HCT116 (cell line): Measurements from ENCODE around the gene ADGRV1. TPM values are rescaled to one million over a fixed set of nuclear protein-coding genes. Genes with fewer than 3 reads are reported as not detected.

Experiments
- ATAC-seq: fragments of 200-7000 bp; cut with Tn5 transposase; 2 replicates; pipeline ENCODE4 v1.9.1; 2020; ENCODE audit warnings: mild to moderate bottlenecking, moderate library complexity
- BruUV-seq: library from RNA; stranded (reverse); fragments of 400-500 nt; replicated peaks from 2 replicates; lab custom pipeline; 2021; lab: Mats Ljungman, UMichigan
- CTCF ChIA-PET: fragments of 300-600 bp; sonication (Branson Sonifier 250); formaldehyde crosslinking; loops from one replicate; lab custom pipeline; 2021; ENCODE audit warnings: antibody characterized with exemption; lab: Charles Lee
- POLR2A ChIA-PET: fragments of 300-600, 350-600 bp; sonication (Branson Sonifier 250); formaldehyde crosslinking; loops from one replicate; lab custom pipeline; 2021; ENCODE audit warnings: antibody characterized with exemption; lab: Charles Lee
- RAD21 ChIA-PET, 2 experiments: fragments of 300-600 bp; sonication (Branson Sonifier 250); formaldehyde crosslinking; loops; one replicate each; lab custom pipeline; 2023; ENCODE audit warnings: low total read pairs in 2 of 2; ENCODE audit not compliant: uncharacterized antibody in 2 of 2, unreplicated experiment in 2 of 2, low non-redundant PET in 1 of 2; lab: Charles Lee
- DNase-seq: peaks from one replicate; pipeline ENCODE4 v3.0.0-alpha.2; 2010; ENCODE audit warnings: low read depth, low spot score
- H2AFZ ChIP-seq: fragments of 200-600 bp; shearing (Covaris generic), sonication (generic); 2 replicates; pipeline ENCODE4 v1.6.1; 2017; ENCODE audit warnings: low read depth, mixed run types, mixed read lengths, antibody characterized with exemption, low read length; ENCODE audit not compliant: poor library complexity, severe bottlenecking
- H3K27ac ChIP-seq: 2 replicates; pipeline ENCODE4 v1.5.1; 2012; ENCODE audit warnings: low read depth, low read length
- H3K27me3 ChIP-seq: fragments of 200-600 bp; sonication (generic); 2 replicates; pipeline ENCODE4 v1.6.1; 2016; ENCODE audit warnings: mixed run types, low read length, mixed read lengths; ENCODE audit not compliant: insufficient read depth
- H3K36me3 ChIP-seq, 2 experiments: fragments of 200-500 bp in 1 of 2; fragments of 200-600 bp in 1 of 2; sonication (Bioruptor generic) in 1 of 2; sonication (generic) in 1 of 2; 2 replicates each; pipeline versions ENCODE4 v1.5.1 to v1.6.1; 2014 to 2016; ENCODE audit warnings: low read length in 2 of 2, inconsistent platforms in 1 of 2, mixed read lengths in 1 of 2, mixed run types in 1 of 2; ENCODE audit not compliant: insufficient read depth in 2 of 2, control insufficient read depth in 1 of 2
- H3K4me1 ChIP-seq, 2 experiments: fragments of 200-600 bp in 1 of 2; sonication (generic) in 1 of 2; 2 replicates each; pipeline versions ENCODE4 v1.5.1 to v1.6.1; 2012 to 2017; ENCODE audit warnings: low read length in 2 of 2, inconsistent platforms in 1 of 2, mild to moderate bottlenecking in 1 of 2, mixed read lengths in 1 of 2, mixed run types in 1 of 2, moderate library complexity in 1 of 2; ENCODE audit not compliant: insufficient read depth in 2 of 2, control insufficient read depth in 1 of 2
- H3K4me2 ChIP-seq: fragments of 200-600 bp; sonication (generic); 2 replicates; pipeline ENCODE4 v1.6.1; 2017; ENCODE audit warnings: mixed run types, low read length, mixed read lengths
- H3K4me3 ChIP-seq, 2 experiments: fragments of 200-600 bp in 1 of 2; sonication (generic) in 1 of 2; replicated peaks in 1 of 2; 2 replicates each; pipeline ENCODE4 v1.5.1; 2011 to 2016; ENCODE audit warnings: low read length in 2 of 2, control low read depth in 1 of 2, low read depth in 1 of 2, mild to moderate bottlenecking in 1 of 2, mixed read lengths in 1 of 2, mixed run types in 1 of 2
- H3K79me2 ChIP-seq: fragments of 200-600 bp; sonication (generic); 2 replicates; pipeline ENCODE4 v1.6.1; 2017; ENCODE audit warnings: mild to moderate bottlenecking, mixed run types, low read length, moderate library complexity, mixed read lengths; ENCODE audit not compliant: insufficient read depth
- H3K9ac ChIP-seq: fragments of 200-600 bp; sonication (generic); 2 replicates; pipeline ENCODE4 v1.6.1; 2016; ENCODE audit warnings: low read length, mixed read lengths
- H3K9me2 ChIP-seq: fragments of 200-600 bp; sonication (generic), shearing (Covaris generic); 2 replicates; pipeline ENCODE4 v1.6.1; 2017; ENCODE audit warnings: mixed run types, mild to moderate bottlenecking, moderate library complexity; ENCODE audit not compliant: insufficient read depth
- H3K9me3 ChIP-seq, 2 experiments: fragments of 200-500 bp in 1 of 2; fragments of 200-600 bp in 1 of 2; sonication (Bioruptor generic) in 1 of 2; sonication (generic) in 1 of 2; 2 replicates each; pipeline ENCODE4 v1.6.1; 2014 to 2017; ENCODE audit warnings: low read length in 2 of 2, mixed read lengths in 2 of 2, inconsistent platforms in 1 of 2, low read depth in 1 of 2, mild to moderate bottlenecking in 1 of 2, mixed run types in 1 of 2, moderate library complexity in 1 of 2; ENCODE audit not compliant: control insufficient read depth in 1 of 2, insufficient read depth in 1 of 2
- H4K20me1 ChIP-seq: fragments of 200-600 bp; sonication (generic), shearing (Covaris generic); 2 replicates; pipeline ENCODE4 v1.6.1; 2017; ENCODE audit warnings: mixed run types, mild to moderate bottlenecking, moderate library complexity; ENCODE audit not compliant: insufficient read depth
- ATF3 ChIP-seq: IDR thresholded peaks from 2 replicates; pipeline ENCODE4 v1.6.1; 2012
- CTCF ChIP-seq, 3 experiments: fragments of 200-600 bp in 1 of 3; sonication (generic) in 1 of 3; IDR thresholded peaks in 2 of 3; conservative IDR thresholded peaks in 1 of 3; 2 replicates each; pipeline ENCODE4 v1.5.1; 2012 to 2017; ENCODE audit warnings: low read depth in 2 of 3, low read length in 2 of 3, antibody characterized with exemption in 1 of 3, borderline replicate concordance in 1 of 3, control low read depth in 1 of 3, mild to moderate bottlenecking in 1 of 3, mixed read lengths in 1 of 3, mixed run types in 1 of 3, moderate library complexity in 1 of 3; ENCODE audit not compliant: insufficient read depth in 1 of 3
- EGR1 ChIP-seq: IDR thresholded peaks from 2 replicates; pipeline ENCODE4 v1.6.1; 2012; ENCODE audit warnings: low read depth
- EZH2phosphoT487 ChIP-seq: fragments of 200-600 bp; IDR thresholded peaks from 2 replicates; pipeline ENCODE4 v1.6.1; 2018; ENCODE audit warnings: antibody characterized with exemption, borderline replicate concordance
- FOSL1 ChIP-seq: IDR thresholded peaks from 2 replicates; pipeline ENCODE4 v1.6.1; 2012; ENCODE audit warnings: low read depth
- JUND ChIP-seq: IDR thresholded peaks from 2 replicates; pipeline ENCODE4 v1.6.1; 2012
- POLR2A ChIP-seq: IDR thresholded peaks from 2 replicates; pipeline ENCODE4 v1.7.0; 2011; ENCODE audit warnings: borderline replicate concordance; ENCODE audit not compliant: insufficient read depth, insufficient read length; ENCODE audit errors: extremely low read depth
- POLR2AphosphoS5 ChIP-seq: IDR thresholded peaks from 2 replicates; pipeline ENCODE4 v1.6.1; 2011; ENCODE audit warnings: mild to moderate bottlenecking, low read depth, low read length, moderate library complexity
- RAD21 ChIP-seq: IDR thresholded peaks from 2 replicates; pipeline ENCODE4 v1.6.1; 2012; ENCODE audit warnings: low read depth, mild to moderate bottlenecking
- SP1 ChIP-seq: IDR thresholded peaks from 2 replicates; pipeline ENCODE4 v1.6.1; 2012; ENCODE audit warnings: low read depth
- SRF ChIP-seq: IDR thresholded peaks from 2 replicates; pipeline ENCODE4 v1.6.1; 2012; ENCODE audit warnings: low read depth
- TCF7L2 ChIP-seq: IDR thresholded peaks from 2 replicates; pipeline ENCODE4 v1.7.0; 2011; ENCODE audit warnings: borderline replicate concordance, inconsistent platforms; ENCODE audit not compliant: insufficient read depth, insufficient read length; ENCODE audit errors: extremely low read depth
- ZBTB33 ChIP-seq: IDR thresholded peaks from 2 replicates; pipeline ENCODE4 v1.6.1; 2011; ENCODE audit warnings: mild to moderate bottlenecking, low read length, moderate library complexity; ENCODE audit not compliant: insufficient replicate concordance; ENCODE audit errors: extremely low read depth
- ZNF274 ChIP-seq: fragments of 200-500 bp; sonication (Bioruptor generic); IDR thresholded peaks from 2 replicates; pipeline ENCODE4 v1.6.1; 2014; ENCODE audit warnings: mild to moderate bottlenecking, low read depth, low read length, inconsistent platforms
- intact Hi-C: fragments of 100-400 bp; cut with micrococcal nuclease; formaldehyde crosslinking; loops from 2 replicates; pipeline ENCODE4 v1.10.0; 2022
- total RNA-seq: library from RNA; stranded (reverse); gene quantifications from one replicate; pipeline ENCODE4 v1.2.1, GENCODE V29; 2021; ENCODE audit not compliant: unreplicated experiment

The ADGRV1 gene
- total RNA-seq, 1 experiment from 2014 or later, result 6.0 TPM

GRCh38 chr5:90994796-90995195 lies 436.2 kb downstream of the ADGRV1 start:
- Histone ChIP-seq H3K36me3 (no peaks in the 10 kb centered on the region), H3K4me2 (no peak overlapping the region), H3K9ac (no peak overlapping the region), H3K9me3 (no peaks in the 10 kb centered on the region), H3K4me3 (no peak overlapping the region)
- CTCF ChIA-PET, result no interaction called here
- no peak for TF ChIP-seq ATF3
- TF ChIP-seq SRF, result no peak
- TF ChIP-seq RAD21, result no peak
- TF ChIP-seq TCF7L2, result no peak
- TF ChIP-seq JUND, result no peak
- no peak for TF ChIP-seq EGR1
- no peak for TF ChIP-seq EZH2phosphoT487
- TF ChIP-seq POLR2AphosphoS5, result no peak
- TF ChIP-seq FOSL1, result no peak
- no peak for TF ChIP-seq POLR2A
- TF ChIP-seq, all 23 proteins: peak for 0
- Histone ChIP-seq H2AFZ (no peak overlapping the region), H3K4me1 (no peaks in the 10 kb centered on the region), H3K79me2 (no peaks in the 10 kb centered on the region), H4K20me1 (no peaks in the 10 kb centered on the region), H3K27me3 (no peaks in the 10 kb centered on the region), H3K9me2 (no peaks in the 10 kb centered on the region), H3K27ac (no peak overlapping the region)
- RAD21 ChIA-PET, result no interaction called here
- POLR2A ChIA-PET, result no interaction called here
- no TSS peak for BruUV-seq
- intact Hi-C loops, result no loop called here
- ATAC-seq (no peak), DNase-seq (no peak)

- no peaks in the 10 kb centered on the region for H3K36me3 ChIP-seq
- no peak overlapping the region for H3K27ac ChIP-seq
- POLR2A ChIA-PET, result no interaction called here
- H3K9ac ChIP-seq, result no peak overlapping the region
- no peak for DNase-seq
- no peaks in the 10 kb centered on the region for H3K79me2 ChIP-seq
- CTCF ChIA-PET, result no interaction called here
- TF ChIP-seq SP1 (no peak), ZBTB33 (no peak), ZNF274 (no peak), ATF3 (no peak), CTCF (IDR thresholded peaks at IDR 0.05 in 2 of 3, conservative IDR thresholded peaks at IDR 0.05 in 1 of 3; ENCODE audit: borderline replicate concordance in 1 of 3, insufficient read depth in 1 of 3, low read depth in 2 of 3, low read length in 2 of 3) (no peak)
- no peak overlapping the region for H3K4me3 ChIP-seq
- no peak overlapping the region for H3K4me2 ChIP-seq
- no peaks in the 10 kb centered on the region for H3K27me3 ChIP-seq
- no peaks in the 10 kb centered on the region for H3K9me2 ChIP-seq
- RAD21 ChIA-PET, result no interaction called here
- H3K4me1 ChIP-seq, result no peaks in the 10 kb centered on the region
- no peak for ATAC-seq
- no peaks in the 10 kb centered on the region for H4K20me1 ChIP-seq
- no TSS peak for BruUV-seq
- no peak overlapping the region for H2AFZ ChIP-seq
- intact Hi-C loops, result no loop called here
- no peaks in the 10 kb centered on the region for H3K9me3 ChIP-seq
Measured at GRCh38 chr5:90996089-90996488, 437.5 kb downstream of the ADGRV1 start.
